Heart left ventricle (tissue), 13 donors: ENCODE data around the gene TNRC6C.
"Not testable (repeated sequence)": the region's sequence is repeated elsewhere in the genome, so short reads cannot be mapped to it uniquely, and the experiment has no call there.

Source experiments
- POLR2A ChIP-seq, 2 donors: fragments of 450-650 bp; IDR thresholded peaks; one replicate each; pipeline ENCODE4 v1.6.1; 2017; ENCODE audit warnings: antibody characterized with exemption in 2 of 2, mild to moderate bottlenecking in 2 of 2, moderate library complexity in 2 of 2
- TF ChIP-seq, protein P1 (sequence below), 12 donors: fragments of 200-600 bp; sonication (generic) in 4 of 12; IDR thresholded peaks; one replicate each; pipeline versions ENCODE4 v1.5.0 to v1.8.0; 2018 to 2022; ENCODE audit warnings: antibody characterized with exemption in 12 of 12, mild to moderate bottlenecking in 5 of 12
- donor health status: ischemic (EF 13 %, LVEDD 7.1; RV severe dilation, severe dysfunction).
- donor health status: DM: no; HTN: yes; CAD: no.
- donor health status: DM: no; HTN: no; CAD: no.
- donor health status: ischemic (EF 25% LVEDD 6.9; RV normal size, moderate dysfunction).
- donor health status: ischemic (EF 25% LVEDD 5.7; RV mildly dilated, moderate dysfunction).
- donor health status: ischemic (EF 35%, LVEDD 5.7; RV mildly dilated, moderate dysfunction).
- donor health status: nonischemic (EF 11% LVEDD 7.7; RV severe dilation, severe dysfunction).
- donor health status: DM: yes; HTN: yes; CAD: no.
- donor health status: PGD.
- donor health status: ischemic (EF 29% LVEDD 5.4; RV normal size, mild dysfunction).
- donor health status: nonischemic (EF 23%, LVEDD 6.1; RV moderate dilation, normal function).

GRCh38 chr17:78066976-78067375 is 108.5 kb downstream of the TNRC6C start:
- TF ChIP-seq POLR2A (IDR thresholded peaks at IDR 0.05) = not testable (repeated sequence)
- TF ChIP-seq, protein P1, sequence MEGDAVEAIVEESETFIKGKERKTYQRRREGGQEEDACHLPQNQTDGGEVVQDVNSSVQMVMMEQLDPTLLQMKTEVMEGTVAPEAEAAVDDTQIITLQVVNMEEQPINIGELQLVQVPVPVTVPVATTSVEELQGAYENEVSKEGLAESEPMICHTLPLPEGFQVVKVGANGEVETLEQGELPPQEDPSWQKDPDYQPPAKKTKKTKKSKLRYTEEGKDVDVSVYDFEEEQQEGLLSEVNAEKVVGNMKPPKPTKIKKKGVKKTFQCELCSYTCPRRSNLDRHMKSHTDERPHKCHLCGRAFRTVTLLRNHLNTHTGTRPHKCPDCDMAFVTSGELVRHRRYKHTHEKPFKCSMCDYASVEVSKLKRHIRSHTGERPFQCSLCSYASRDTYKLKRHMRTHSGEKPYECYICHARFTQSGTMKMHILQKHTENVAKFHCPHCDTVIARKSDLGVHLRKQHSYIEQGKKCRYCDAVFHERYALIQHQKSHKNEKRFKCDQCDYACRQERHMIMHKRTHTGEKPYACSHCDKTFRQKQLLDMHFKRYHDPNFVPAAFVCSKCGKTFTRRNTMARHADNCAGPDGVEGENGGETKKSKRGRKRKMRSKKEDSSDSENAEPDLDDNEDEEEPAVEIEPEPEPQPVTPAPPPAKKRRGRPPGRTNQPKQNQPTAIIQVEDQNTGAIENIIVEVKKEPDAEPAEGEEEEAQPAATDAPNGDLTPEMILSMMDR (IDR thresholded peaks at IDR 0.05) = not testable (repeated sequence)
